GM18909 (cell line): ENCODE results near the gene SLC16A3.

Experiments used
- ATAC-seq: cut with Tn5 transposase; IDR thresholded peaks from one replicate; pipeline ENCODE4 v1.9.1; 2021; ENCODE audit warnings: mild to moderate bottlenecking; ENCODE audit not compliant: unreplicated experiment, poor library complexity

The SLC16A3 gene

DNA sequence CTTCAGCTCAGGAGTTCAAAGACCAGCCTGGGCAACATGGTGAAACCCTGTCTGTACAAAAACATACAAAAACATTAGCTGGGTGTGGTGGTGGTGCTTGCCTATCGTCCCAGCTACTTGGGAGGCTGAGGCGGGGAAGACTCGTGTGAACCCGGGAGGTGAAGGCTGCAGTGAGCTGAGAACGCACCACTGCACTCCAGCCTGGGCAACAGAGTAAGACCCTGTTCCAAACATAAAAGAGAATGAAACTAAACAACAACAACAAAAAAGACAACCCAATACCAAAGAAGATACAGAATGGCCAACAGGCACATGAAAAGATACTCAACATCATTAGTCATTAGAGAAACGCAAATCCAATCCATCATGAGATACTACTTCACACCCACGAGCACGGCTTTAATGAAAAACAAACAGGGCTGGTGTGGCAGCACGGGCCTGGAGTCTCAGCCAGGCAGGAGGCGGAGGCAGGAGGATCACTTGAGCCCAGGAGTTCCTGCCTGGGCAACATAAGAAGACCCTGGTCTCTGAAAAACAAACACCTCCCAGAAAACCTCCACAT, 7.4 kb upstream of the SLC16A3 start:
- ATAC-seq, result no peak

DNA sequence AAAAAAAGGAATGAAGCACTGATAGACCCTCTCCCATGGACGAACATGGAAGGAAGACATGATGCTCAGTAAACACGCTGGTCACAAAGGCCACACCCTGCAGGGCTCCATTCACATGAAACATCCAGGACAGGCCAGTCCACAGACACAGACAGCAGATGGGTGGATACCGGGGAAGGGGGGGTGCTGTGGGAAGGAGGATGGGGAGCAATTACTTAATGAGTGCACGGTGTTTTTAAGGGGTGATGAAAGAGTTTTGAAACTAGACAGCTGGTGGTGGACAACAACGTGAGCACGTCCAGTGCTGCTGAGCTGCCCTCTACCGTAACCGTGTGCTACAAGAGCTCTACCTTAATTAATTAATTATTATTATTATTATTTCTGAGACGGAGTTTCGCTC, 6.0 kb upstream of the SLC16A3 start:
- no peak for ATAC-seq

DNA sequence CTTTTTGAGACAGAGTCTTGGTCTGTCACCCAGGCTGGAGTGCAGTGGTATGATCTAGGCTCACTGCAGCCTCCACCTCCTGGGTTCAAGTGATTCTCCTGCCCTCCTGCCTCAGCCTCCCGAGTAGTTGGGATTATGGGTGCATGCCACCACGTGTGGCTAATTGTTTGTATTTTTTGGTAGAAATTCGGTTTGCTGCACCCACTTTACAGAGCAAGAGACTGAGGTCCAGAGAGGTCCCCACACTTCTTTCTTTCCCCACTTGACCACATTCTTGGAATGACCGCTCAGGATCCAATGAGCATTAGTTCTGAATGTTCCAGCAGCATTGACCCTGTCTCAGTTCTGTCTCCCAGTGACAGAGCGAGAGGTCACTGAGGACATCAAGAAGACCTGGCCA, 5.3 kb upstream of the SLC16A3 start:
- no peak for ATAC-seq

DNA sequence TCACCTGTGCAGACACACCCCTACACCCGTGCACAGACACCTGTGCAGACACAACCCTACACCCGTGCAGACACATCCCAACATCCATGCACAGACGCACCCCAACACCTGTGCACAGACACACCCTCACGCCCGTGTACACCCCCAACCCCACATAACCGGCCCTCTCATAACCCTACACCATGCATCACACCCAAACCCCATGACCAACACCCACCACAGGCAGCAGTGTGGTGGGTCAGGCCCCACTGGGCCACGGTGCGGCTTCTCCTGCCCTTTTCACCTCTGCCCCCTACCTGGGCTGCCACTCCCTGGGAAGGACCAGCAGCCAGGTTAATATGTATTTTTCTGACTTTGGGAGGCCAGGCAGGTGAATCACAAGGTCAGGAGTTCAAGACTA, 4.2 kb upstream of the SLC16A3 start:
- ATAC-seq, result no peak

DNA sequence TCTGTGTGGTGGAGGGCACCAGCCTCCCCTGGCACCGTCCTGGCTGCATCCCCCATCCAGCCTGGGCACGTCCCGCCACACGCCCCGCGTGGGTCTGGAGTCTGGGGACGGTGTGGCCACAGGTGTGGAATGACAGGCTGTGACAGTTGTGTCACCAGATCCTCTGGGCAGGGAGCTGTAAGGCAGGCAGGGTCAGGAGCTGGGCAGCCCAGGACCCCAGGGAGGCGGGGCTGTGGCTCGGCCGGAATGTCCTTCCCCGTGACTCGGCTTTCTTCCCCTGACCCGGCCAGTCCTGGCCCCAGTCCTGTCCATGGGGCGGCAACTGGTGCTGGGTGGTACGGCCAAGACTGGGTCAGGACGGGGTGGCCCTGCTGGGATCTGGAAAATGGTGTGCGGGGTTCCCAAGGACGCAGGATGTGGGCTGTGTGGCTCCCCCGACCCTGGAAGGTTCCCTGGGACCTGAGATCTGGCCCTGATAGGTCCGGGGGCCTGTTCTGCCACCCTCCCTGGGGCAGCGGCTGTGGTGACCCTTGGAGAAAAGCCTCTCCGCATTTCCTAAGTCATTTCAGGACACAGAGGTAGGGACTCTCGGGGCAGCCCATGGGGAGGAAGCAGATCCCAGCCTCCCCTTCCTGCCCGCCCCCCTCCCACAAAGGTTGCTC, 3.3 kb upstream of the SLC16A3 start:
- ATAC-seq, result no peak

DNA sequence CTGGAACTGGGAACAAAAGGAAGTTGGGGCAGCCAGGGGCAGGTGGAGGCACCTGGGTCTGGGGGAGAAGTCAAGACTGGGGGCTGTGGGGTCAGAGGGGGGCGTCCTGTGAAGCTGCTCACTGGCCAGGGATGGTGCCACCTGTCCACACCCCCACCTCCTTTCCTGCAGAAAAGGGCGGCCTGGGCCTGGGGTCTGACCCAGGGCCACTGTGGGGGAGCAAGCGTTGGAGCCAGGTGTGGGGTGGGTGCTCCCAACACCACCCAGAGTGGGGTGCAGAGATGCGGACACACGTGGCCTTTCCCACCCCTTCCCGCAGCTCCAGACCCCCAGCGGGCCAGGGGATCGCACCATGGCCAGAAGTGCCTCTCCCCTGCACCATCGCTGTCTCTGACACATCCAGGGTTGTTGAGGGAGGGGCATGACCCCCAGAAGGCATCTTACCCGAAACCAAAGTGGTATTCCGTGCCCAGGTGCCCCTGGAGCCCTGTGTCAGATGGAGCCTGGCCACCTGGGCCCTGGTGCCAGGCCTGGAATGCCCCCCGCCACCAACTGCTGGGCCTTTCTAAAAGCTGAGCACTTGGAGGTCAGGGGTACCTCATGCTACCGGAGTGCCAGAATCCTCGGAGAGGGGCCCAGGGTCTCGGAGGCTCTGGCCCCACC, 2.6 kb upstream of the SLC16A3 start:
- ATAC-seq, result no peak

DNA sequence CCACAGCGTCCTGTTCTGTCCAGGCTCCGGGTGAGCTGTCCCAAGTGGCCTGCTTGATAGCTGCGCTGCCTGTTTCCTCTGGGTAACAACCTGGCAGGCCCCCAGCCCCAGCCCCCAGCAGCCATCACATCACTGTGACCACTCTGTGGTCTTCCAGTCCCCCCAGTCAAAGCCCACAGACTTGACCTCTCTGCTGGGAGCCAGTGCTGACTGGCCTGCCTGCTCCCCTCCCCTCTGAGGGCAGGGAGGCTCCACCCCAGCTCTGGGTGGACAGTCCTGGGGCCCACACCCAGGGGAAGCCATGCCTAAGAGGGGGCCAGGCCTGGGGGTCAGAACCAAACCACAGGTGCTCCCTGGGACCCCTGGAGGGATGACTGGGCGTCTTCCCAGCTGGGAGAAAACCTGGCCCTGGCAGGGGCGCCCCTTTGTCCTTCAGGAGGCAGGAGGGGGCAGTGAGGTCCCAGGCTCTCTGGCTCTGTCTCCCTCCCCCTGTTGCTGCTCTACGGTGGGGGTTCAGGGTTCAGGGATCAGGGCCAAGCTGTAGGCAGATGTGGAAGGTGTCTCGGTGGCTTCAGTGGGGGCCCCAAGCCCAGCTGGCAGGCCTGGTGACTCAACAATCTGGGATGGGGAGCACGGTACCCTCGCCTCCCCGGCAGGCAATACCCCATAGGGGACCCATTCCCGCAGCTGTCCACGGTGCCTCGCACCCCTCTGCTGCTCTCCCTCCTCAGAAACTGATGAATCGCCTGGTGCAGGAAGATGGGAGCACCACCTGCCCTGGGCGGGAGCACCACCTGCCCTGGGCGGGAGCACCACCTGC, 1.8 kb upstream of the SLC16A3 start:
- ATAC-seq, result no peak

DNA sequence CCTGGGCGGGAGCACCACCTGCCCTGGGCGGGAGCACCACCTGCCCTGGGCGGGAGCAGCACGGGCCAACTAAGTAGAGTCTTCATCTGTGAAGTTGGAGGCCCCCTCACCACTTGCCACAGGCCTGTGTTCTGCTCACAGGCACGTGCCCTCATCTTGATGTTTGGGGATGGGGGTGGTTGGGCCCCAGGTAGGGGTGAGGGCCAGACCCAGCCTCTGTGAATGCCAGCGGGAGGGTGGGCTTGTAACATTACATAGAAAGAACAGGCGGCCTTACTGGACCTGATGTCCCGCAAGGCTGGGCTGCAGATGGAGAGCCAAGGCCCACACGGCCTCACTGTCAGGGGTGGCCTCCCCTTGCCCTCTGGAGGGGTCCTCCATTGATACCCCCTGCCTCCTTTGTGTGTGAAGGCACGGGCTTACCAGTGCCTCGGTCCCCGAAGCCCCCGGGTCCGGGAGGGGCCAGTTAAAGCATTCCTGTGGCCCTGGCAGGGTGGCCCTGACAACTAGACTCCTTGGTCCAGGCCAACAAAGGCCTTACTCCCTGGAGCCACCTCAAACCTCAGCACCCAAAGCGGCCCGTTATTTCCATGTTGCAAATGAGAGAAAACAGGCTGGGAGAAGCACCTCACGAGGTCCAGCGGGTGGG, 1.1 kb upstream of the SLC16A3 start:
- no peak for ATAC-seq

DNA sequence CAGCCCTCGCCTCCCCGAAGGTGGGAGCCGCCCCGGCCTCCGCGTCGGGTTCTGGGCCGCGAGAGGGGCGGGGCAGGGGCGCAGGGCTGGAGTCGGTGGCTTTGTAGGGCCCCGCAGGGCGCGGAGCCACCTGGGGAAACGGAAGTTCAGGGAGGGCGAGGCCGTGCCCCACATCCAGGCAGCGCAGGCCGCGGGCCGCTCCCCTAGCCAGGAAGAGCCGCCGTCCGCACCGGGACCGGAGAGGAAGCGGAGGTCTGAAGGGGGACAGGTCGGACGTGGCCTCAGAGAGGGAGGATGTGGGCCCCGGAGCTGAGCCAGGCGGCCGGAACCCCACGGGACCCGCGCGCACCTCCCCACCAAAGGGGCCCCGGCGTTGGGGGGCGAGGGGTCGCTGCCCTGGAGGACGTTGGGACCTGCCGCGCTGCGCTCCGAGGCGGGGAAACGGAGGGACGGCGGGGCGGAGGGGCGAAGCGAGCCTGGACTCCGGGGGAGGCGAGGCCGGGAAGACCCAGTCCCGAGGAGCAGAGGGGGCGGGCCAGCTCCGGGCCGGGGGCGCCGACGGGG, 482 bp upstream of the SLC16A3 start:
- peak; percentile 32 for ATAC-seq

DNA sequence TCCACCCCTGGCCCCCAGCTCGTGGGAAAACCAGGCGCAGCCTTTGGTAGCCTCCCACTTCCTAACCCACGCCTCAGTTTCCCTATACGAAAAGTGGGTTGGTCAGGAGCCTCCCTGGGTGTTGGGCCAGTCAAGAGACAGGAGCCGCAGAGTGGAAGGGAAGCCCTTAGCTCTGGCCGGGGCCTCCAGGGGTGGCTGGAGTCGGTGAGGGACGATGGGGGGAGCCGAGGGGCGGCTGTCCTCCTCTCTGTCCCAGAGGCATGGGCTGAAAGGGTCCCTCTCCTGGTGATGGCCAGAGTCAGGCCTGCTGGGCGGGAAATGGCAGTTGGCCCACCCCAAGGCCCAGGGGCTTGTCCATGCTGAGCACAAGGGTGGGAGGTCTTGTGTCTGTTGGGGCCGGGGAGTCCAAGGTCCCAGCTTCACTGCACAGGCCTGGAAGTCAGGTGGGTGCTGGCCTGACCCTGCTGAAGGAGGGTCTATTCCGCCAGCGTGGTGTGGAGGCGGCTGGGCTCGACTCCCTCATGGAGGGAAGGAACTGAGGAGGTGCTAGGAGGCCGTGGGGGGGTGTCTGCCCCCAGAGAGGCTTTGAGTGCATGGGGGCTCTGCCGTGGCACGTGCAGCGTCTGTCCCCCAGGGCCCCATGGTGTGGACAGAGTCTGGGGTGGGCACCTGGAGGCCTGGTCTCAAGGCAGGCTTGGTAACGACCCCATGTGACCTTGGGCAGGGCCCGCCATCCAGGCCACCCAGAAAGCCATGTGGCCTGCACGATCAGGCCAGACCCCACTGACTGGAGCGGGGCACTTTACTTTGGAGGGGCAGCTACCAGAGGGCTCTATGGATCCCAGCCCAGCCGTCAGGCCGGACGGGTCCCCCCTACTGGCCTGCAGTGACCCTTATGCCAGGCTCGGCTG, 1.1 kb downstream of the SLC16A3 start:
- ATAC-seq, result no peak

DNA sequence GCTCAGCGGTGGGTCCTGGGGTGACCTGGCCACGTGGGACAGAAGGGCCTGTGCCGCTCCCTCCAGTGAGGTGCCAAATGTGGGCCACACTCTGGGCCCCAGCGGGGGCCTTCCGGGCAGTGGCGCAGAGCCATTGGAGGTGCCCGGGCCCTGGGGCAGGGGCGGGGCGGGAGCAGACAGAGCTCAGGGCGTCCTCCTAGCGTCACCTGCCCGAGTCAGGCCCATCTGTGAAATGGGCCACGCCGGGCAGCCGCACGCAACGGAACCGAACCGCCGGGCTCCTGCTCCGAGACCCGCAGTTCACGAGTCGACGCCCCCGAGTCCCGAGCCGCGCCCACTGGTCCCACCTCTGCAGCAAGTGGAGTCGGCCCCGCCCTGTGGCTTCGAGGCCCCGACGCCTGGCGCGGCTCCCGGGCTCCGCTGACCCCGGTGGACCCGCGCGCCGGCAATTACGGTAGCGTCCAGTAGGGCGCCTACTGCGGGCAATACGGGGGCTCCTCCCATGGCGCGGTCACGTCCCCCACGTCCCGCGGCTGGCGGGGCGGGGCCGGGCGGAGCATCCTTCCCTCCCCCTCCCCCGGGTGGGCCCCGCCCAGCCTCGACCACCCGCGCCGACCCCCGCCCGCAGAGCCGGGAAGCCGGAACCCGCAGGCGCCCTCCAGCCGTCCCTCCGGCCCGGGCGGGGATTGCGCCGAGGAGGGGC, 1.9 kb downstream of the SLC16A3 start:
- ATAC-seq, result peak; percentile 33

DNA sequence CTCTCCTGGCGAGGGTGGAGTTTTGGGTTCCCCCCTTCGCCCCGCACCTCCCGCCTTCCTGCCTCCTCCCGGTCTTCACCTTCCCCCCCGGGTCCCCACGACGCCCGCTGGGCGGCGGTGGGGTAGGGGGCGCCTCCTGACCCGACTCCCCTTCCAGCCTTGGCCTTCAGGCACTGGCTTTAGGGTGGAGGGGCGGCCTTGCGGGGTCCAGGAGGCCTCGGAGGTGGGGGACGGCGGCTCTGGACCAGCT, 2.4 kb downstream of the SLC16A3 start:
- ATAC-seq, result no peak

DNA sequence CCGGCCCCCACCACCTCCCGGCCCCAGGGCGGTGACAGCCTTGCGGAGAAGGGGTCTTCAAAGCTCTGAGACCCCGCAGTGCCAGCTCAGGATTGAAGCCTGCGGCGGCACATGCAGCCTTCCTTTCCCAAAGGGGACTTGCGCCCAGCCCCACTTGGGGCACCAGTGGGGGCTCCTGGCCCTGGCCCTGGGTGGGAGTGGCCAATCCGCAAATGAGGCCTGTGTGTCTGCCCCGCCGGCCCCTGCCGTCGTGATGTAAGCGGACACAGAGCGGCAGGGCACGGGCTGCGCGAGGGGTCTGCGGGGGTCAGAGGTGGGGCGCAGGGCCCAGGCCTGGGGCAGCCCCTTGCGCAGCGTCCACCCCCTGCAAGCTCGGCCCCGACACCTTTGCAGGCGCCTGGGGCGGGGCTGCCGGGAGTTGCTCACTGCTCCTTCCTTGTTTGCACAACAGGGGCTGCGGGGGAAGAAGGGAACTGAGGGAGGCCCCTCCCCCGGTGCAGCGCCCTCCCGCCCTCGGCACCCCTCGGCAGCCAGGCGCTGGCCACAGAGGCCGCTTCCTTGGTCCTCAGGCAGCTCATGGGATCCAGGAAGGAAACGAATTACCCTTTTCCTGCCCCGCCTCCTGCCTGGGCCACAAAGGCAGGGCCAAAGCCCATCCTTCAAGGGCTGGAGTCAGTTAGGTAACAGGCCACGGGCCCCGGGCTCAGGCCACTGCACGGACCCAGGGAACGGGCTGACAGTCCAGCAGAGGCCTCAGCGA, 2.9 kb downstream of the SLC16A3 start:
- no peak for ATAC-seq

DNA sequence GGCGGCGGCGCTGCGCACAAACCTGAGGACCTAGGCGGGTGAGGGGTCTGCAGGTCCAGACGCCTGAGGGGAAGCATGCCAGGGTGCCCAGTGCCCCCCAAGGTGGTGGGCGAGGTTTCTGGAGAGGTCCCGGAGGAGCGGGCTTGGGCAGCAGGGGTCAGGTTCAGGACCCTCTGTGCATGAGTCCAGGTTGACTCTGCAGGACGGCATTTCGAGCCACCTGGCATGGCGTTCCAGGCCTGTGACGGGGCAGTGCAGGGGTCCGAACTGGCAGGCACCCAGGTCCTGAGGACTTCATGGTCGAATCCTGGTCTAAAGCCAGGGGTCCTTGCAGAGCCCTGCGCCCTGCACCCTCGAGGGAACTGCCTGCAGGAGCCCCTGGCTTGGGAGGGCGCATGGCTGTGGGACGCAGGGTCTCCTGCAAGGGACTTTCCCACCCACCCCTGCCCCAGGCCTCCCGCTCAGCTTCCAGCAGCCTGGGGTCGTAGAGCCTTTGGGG, 3.5 kb downstream of the SLC16A3 start:
- ATAC-seq, result no peak

DNA sequence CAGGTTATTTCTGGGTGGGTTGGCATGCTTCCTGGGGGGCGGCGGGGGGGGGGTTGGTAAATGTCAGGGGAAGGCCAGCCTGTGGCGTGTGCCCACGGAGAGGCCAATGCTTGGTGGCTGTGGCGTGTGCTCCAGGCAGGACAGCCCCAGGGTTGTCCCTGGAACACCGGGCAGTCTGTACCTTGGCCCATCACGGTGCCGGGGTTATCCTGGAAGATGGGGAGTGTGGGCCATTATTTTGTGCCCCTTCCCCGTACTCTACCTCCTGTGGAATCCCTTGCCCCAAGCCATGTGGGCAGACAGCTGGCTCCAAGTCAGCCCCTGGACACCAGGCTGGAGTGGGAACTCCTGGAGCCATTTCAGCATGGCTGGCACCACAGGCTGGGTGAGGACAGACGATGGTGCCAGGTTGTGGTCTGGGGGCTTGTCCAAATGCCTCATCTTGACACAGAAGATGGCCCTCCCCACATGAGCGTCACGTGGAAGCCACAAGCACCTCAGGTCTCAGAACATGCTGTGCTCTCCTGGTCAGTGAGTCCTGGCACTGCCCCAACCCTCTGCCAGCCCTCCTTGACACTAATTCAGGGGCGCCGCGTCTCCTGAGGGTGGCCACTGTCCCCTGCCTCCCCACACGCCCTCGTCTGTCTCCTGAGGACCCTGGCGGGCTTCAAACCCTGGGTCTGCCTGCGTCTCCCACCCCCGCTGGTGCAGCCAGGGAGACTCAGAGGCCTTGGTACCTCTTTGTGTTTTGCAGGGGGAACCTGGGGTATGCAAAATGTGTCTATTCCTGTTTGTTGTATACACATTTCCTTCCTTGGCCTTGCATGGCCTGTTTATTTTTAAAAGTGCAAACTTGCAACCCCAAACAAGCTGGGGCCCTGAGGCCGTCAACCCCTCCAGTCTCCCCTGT, 4.3 kb downstream of the SLC16A3 start:
- no peak for ATAC-seq

DNA sequence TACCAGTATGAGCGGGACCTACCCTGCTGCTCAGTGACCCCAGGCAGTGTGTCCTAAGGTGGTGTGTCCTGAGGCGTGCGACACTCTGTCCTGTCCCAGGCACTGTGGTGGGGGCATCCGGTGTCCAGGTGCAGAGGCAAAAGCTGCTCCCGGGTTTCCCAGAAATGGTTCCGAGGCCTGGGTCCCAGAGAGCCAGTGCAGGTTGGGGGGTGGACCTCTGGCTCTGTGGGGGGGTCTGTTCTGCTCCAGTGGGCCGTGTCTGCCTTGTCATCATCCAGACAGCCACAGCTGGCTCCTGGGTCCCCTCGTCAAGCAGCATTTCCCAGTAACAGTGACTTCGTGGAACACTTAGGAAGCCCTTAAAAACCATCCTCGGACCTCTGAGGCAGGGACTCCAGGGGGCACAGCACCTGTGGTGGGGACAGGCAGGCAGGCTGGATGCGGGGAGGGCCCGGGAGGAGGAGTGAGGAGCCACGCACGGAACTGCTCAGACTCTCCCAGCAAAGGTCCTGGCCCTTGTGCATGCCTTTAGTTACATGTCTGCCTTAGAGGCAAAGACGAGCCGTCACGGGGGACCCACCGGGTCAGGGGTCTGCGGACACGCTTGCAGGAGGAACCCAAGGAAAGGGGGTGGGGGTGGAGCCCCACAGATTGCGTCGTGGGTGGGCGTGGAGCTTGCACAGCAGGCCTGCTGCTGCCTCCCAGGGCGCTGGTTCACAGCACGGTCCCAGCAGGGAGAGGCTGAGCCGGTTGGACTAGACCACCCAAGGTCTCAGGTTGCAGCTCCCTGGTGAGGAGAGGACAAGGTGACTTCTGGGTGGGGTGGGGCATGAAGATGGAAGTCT, 5.6 kb downstream of the SLC16A3 start:
- no peak for ATAC-seq
